ENCODE results near the gene PTPRT.

Gene PTPRT

GRCh38 chr20:42379385-42379784 lies 810.3 kb downstream of the PTPRT start:
- no peak for DNase-seq (ENCODE audit: low read depth)
- TF ChIP-seq CTCF (conservative IDR thresholded peaks at IDR 0.05; ENCODE audit: control insufficient read depth, insufficient read depth, low read depth, low read length), result no peak
- H3K4me3 ChIP-seq (ENCODE audit: control insufficient read depth, low read depth, low read length), result no peak overlapping the region

- H3K4me3 ChIP-seq (ENCODE audit: control insufficient read depth, low read depth, low read length), result no peak overlapping the region
- no peak for TF ChIP-seq CTCF (conservative IDR thresholded peaks at IDR 0.05; ENCODE audit: control insufficient read depth, insufficient read depth, low read depth, low read length)
- DNase-seq (ENCODE audit: low read depth), result no peak
Observed at GRCh38 chr20:42378826-42379225, 810.9 kb downstream of the PTPRT start.

GRCh38 chr20:42376131-42376530 lies 813.6 kb downstream of the PTPRT start:
- no peak overlapping the region for H3K4me3 ChIP-seq (ENCODE audit: control insufficient read depth, low read depth, low read length)
- no peak for DNase-seq (ENCODE audit: low read depth)
- TF ChIP-seq CTCF (conservative IDR thresholded peaks at IDR 0.05; ENCODE audit: control insufficient read depth, insufficient read depth, low read depth, low read length), result no peak

GRCh38 chr20:42373049-42373448 lies 816.7 kb downstream of the PTPRT start:
- no peak for TF ChIP-seq CTCF (conservative IDR thresholded peaks at IDR 0.05; ENCODE audit: control insufficient read depth, insufficient read depth, low read depth, low read length)
- DNase-seq (ENCODE audit: low read depth), result no peak
- H3K4me3 ChIP-seq (ENCODE audit: control insufficient read depth, low read depth, low read length), result no peak overlapping the region

- DNase-seq (ENCODE audit: low read depth), result no peak
- no peak overlapping the region for H3K4me3 ChIP-seq (ENCODE audit: control insufficient read depth, low read depth, low read length)
- no peak for TF ChIP-seq CTCF (conservative IDR thresholded peaks at IDR 0.05; ENCODE audit: control insufficient read depth, insufficient read depth, low read depth, low read length)
Observed at GRCh38 chr20:42370075-42370474, 819.6 kb downstream of the PTPRT start.

GRCh38 chr20:42368910-42369309 lies 820.8 kb downstream of the PTPRT start:
- DNase-seq (ENCODE audit: low read depth), result no peak
- no peak overlapping the region for H3K4me3 ChIP-seq (ENCODE audit: control insufficient read depth, low read depth, low read length)
- no peak for TF ChIP-seq CTCF (conservative IDR thresholded peaks at IDR 0.05; ENCODE audit: control insufficient read depth, insufficient read depth, low read depth, low read length)

- H3K4me3 ChIP-seq (ENCODE audit: control insufficient read depth, low read depth, low read length), result no peak overlapping the region
- DNase-seq (ENCODE audit: low read depth), result no peak
- no peak for TF ChIP-seq CTCF (conservative IDR thresholded peaks at IDR 0.05; ENCODE audit: control insufficient read depth, insufficient read depth, low read depth, low read length)
Observed at GRCh38 chr20:42366626-42367025, 823.1 kb downstream of the PTPRT start.
